SW480 (cell line): Measurements from ENCODE around the gene EML3.
"Not testable (repeated sequence)": the region's sequence is repeated elsewhere in the genome, so short reads cannot be mapped to it uniquely, and the experiment has no call there.

Experiments
- DNase-seq: peaks from one replicate; pipeline ENCODE4 v3.0.0-alpha.2; 2016; ENCODE audit warnings: low spot score

Gene EML3

DNA sequence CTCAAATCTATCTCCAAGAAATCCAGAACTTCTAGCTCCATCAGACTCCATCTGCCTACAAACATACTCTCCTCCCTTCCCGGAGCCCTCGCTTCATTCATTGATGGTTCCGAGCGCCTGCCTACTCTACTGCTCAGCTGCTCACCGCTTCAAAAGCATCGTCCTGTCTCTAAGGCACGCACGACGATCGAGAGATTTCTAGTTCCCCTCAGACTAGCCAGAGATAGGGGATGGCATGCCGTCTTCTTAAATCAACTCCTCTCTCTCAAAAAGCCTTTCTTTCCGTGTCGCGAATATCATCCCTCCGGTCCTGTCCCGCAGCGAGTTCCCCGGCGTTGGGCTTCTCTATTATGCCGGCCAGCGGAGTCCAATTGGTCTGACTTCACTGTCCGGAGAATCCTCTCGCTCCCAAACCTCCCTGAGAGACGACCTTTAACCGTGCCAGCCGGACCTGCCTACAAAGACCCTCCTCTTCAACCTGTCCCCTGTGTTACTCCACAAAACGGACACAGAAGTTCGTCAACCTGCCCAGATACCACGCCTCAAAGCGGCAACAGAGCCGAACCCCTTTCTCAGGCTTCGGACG lies 39.5 kb downstream of the EML3 start:
- peak; percentile 30 for DNase-seq

- no peak for DNase-seq
Observed at GRCh38 chr11:62572431-62572830, 40.1 kb downstream of the EML3 start.

- not testable (repeated sequence) for DNase-seq
Observed at GRCh38 chr11:62571493-62571892, 41.1 kb downstream of the EML3 start.

DNA sequence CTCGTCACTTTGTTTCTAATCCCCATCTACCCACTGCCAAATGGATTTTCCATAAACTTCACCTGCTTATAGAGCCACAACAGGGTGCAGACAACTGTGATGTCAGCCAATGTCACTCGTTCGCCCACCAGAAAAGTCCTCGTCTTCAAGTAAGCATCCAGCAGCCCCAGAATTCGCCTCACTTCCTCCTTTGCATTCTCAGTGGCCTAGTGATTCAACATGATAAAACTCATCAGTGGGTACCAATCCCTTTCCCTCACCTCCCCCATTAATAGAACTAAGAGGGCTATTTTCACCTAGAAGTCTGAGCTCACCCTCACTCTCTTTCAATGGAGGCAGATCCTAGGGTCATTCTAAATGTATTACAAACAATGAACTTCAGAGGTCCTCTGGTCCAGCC lies 41.7 kb downstream of the EML3 start:
- DNase-seq: not testable (repeated sequence)

GRCh38 chr11:62569611-62570010 lies 43.0 kb downstream of the EML3 start:
- DNase-seq: no peak

DNA sequence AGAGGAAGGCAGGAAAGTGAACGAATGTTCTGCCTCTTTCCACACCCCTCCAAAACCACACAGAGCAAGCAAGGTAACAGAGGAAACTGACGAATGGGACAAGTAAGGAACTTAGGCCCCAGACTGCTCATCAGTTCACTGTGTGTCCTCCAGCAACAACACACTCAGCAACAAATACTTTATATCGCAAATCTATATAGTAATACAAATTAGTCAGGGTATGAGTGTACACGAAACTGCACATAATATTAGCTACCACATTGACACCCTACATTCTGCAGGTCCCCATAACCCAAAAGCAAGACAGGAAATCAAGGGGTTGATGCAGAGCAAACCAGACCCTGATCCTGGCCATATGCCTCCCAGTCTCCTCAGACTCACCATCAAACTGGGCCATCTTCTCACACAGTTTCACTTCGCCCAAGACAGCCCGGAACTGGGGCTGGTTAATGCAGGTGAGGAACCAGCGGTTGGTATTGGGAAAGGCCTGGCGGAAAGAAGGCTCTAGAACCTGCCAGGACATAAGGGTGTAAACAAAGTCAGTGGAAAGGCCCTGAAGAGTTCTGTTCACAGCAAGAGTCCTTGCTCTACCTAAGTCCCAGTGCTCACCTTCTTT lies 45.4 kb downstream of the EML3 start:
- DNase-seq: no peak

DNA sequence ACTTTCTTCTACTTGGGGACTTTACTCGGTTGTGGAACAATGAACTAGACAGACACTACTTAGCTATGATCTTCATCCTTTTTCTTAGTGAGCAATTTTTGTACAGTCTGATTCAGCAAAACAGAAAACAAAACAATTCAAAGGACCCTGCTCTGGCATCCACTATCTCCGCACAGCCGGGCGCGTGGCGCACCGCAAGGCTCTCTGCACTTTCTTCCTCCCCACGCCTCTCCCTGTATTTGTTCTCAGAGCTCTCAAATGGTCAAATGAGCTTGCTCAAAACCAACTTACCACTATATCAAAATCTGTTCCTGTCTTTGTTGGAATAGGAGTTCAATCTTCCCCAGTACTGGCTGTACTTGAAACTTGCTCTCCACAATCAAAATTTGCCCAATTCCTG lies 46.3 kb downstream of the EML3 start:
- DNase-seq: no peak

GRCh38 chr11:62565100-62565802 lies 47.3 kb downstream of the EML3 start:
- DNase-seq: no peak

GRCh38 chr11:62561677-62562230 lies 50.8 kb downstream of the EML3 start:
- not testable (repeated sequence) for DNase-seq

GRCh38 chr11:62560566-62561103 lies 51.9 kb downstream of the EML3 start:
- peak; percentile 94 for DNase-seq

DNA sequence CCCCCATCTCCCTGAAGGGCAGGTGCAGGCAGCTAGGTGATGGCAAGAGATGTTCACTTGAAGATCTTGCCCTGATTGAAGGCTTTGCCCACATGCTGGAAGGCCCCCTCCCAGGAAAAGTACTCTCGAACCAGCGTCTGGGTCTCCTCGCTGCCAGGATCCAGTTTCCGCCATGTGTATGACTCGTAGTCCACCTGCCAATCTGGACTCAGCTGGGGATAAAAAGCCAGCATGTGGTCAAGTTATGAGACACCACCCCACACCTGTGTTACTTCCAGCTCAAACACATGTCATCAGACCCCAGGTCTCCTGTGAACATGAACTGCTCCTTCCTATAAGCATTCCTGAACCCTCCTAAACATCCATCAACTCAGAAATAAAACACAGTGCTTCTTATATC lies 52.9 kb downstream of the EML3 start:
- DNase-seq: not testable (repeated sequence)

GRCh38 chr11:62559204-62559603 lies 53.4 kb downstream of the EML3 start:
- no peak for DNase-seq

- DNase-seq: no peak
Observed at GRCh38 chr11:62558669-62559068, 53.9 kb downstream of the EML3 start.

GRCh38 chr11:62556875-62557631 lies 55.5 kb downstream of the EML3 start:
- DNase-seq: peak; percentile 60

- DNase-seq: peak; percentile 97
Observed at GRCh38 chr11:62556108-62556874, 56.3 kb downstream of the EML3 start.

DNA sequence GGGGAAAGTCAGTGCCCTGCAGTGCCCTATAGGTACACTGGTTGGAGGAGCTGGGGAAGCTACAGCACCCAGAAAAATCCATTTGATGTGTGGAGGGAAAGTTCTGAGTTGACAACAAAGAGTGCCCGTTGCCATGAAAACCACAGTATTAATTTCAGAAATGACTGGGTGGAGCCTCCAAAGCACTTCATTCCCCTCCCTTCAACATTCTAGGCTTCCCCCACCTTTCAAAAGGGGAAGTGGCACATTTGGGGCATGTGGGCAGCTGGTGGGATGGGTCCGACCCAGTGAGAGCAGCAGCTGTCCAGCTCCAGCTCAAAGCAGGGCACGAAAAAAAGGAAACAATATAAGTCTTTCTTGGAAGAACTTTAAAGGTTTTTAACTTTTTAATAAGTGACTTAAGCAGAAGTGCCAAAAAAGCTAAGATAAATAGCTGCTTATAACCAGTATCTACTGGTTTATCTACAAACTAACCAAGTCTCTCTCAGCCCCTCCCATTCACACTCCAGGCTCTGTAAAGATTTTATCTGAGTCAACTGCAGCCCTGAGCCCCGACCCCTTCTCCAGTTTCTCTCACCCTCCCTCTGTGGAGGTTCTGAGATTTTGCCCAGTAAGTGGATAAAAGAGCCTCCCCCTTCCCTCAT lies 57.0 kb downstream of the EML3 start:
- no peak for DNase-seq

DNA sequence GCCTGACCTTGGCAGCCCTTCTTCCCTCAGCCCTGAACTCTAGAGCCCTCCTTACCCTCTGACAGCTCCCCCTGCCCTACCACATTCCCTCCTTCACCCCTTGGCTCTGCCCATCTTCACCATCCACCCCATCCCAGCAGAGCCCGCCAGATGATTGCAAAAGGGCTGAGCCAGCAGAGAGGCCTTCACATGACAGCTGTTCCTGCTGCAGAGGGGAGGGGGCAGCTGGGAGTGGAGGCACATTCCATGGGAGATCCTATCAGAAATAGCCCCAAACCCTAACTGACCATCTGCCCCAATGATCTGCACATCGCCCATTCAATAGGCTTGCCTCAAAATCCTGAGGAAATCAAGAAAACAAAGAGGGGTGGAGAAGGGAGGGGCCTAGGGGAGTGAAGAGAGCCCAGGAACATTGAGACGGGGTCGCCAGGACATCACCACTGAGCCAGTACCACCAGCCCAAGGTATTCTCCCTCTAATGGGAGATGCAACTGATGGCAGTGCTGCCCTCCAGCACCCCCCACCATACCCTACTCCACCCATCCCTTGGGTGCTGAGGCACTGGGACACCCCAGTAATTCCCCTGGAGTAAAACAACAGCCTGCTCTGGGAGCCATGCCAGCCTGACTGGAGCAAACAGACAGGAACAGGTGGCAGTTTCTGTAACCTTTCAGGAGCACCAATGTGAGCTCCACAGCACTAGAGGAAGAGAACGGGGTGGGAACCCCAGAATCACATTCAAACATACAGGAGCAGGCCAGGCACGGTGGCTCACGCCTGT lies 58.0 kb downstream of the EML3 start:
- no peak for DNase-seq

DNA sequence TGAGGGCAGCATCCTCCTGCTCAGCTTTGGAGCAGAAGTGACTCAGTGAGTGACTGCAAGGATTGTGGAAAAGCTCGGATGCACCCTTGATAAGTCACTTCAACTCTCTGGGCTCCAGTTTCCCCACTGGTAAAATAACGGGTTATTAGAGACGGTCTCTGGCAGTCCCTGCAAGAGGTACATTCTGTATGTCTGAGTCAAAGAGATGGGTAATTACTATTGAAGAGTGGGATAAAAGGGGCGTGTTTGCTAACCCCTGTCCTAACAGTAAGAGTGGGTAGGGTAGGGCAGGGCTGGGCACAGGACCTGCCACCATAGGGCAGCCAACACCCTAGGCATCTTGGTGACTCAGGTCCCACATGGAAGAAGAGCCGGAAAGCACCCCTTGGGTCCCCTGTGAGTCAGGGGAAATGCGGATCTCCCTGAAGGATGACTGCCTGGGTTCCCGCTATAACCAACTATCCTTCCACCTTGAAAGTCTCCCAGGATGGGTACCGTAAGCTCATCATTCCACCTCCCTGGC lies 58.7 kb downstream of the EML3 start:
- peak; percentile 87 for DNase-seq

- DNase-seq: peak; percentile 95
Observed at GRCh38 chr11:62553080-62553838, 59.3 kb downstream of the EML3 start.
